HL-60/S4 (cell line): ENCODE data around the gene FIZ1.

ENCODE experiments used
- in situ Hi-C: fragments of 300-500 bp; cut with MboI; formaldehyde crosslinking; loops from 2 replicates; pipeline ENCODE4 v1.14.3; 2022; ENCODE audit warnings: low sequenced_read_pairs

FIZ1 gene

GRCh38 chr19:55544776-55545439 lies 54.4 kb downstream of the FIZ1 start:
- in situ Hi-C loops: no loop called here

- in situ Hi-C loops: no loop called here
Observed at GRCh38 chr19:55544014-55544413, 55.3 kb downstream of the FIZ1 start.

GRCh38 chr19:55543567-55543966 lies 55.8 kb downstream of the FIZ1 start:
- in situ Hi-C loops: no loop called here

GRCh38 chr19:55542292-55542855 lies 56.9 kb downstream of the FIZ1 start:
- in situ Hi-C loops: no loop called here
